ENCODE results near the gene OPCML. TPM values are rescaled to one million over a fixed set of nuclear protein-coding genes. Genes with fewer than 3 reads are reported as not detected.

Gene OPCML
- total and polyA plus RNA-seq, 2 of the 13 experiments (the other 11 are each of a cell fraction or from before 2014, with no cell fraction given) = not detected

DNA sequence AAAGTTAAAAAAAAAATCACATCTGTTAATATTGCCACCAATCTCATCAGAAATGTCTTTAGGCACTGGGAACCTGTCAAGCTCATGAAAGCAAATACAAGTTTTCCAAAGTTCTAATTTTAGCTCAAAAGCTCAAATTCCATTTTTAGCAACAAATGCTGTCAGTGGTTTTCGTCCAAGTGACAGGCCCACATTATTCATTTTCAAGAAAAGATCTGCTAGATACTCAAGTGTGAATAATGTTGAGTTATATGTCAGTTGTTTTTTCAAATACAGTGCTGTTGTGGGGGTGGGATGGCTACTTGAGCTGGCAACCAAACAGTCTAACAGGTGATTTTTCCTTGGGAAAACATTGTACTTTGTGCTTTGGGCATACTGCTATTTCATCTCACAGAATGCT lies 1072.6 kb downstream of the OPCML start:
- CTCF ChIA-PET (ENCODE audit: low intra/inter-chr PET ratio, low total read pairs) = no interaction called here
- no TSS peak for BruUV-seq (replicated peaks)
- intact Hi-C loops (cut with micrococcal nuclease; ENCODE audit: unreplicated experiment) = no loop called here

DNA sequence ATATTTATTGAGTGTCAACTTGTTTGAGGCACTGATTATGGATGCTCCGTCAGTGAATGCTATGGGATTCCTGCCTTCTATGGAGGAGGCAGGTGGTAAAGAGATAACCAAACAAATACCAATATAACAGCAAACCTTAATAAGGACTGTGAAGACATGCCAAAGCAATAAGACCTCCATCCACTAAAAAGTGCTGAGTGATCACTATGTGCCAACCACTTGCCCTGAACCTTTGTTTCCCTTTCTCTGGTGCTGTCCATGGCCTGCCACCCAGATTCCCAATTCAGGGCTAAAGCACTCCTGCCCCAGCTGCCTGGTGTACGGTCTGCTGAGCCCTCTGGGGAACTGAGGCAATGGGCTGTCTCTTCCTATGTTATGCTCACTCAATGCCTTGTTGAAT lies 1074.9 kb downstream of the OPCML start:
- Histone ChIP-seq H3K27ac (ENCODE audit: extremely low read length, insufficient read depth, low read length) (no peak overlapping the region), H3K4me1 (ENCODE audit: insufficient read depth, low read length) (no peaks in the 10 kb centered on the region), H3K36me3 (replicated peaks in 1 of 2; ENCODE audit: control insufficient read depth in 1 of 2, insufficient read depth in 2 of 2, low read length in 2 of 2) (no peaks in the 10 kb centered on the region), H3K27me3 (ENCODE audit: control insufficient read depth in 1 of 2, insufficient read depth in 2 of 2, low read length in 2 of 2) (no peaks in the 10 kb centered on the region), H2AFZ (ENCODE audit: low read length) (no peak overlapping the region), H4K20me1 (ENCODE audit: insufficient read depth, low read length) (no peaks in the 10 kb centered on the region), H3K4me3 (replicated peaks in 1 of 3; ENCODE audit: insufficient read depth in 1 of 3, low read depth in 2 of 3, low read length in 3 of 3) (no peak overlapping the region), H3K9me3 (ENCODE audit: low read length) (peaks cover 68% of the 10 kb centered on the region), H3K79me2 (ENCODE audit: insufficient read depth, low read length) (no peaks in the 10 kb centered on the region), H3K4me2 (ENCODE audit: low read depth, low read length) (no peak overlapping the region), H3K9ac (ENCODE audit: insufficient read depth, low read depth, low read length) (no peak overlapping the region)
- DNase-seq (ENCODE audit: low spot score) (no peak), ATAC-seq (no peak), FAIRE-seq (no peak)
- no TSS peak for BruUV-seq (replicated peaks)
- in situ Hi-C loops (cut with HindIII; ENCODE audit: extremely low pct_ligation_motif_present, low pct_unique_long_range_greater_than_20kb) = no loop called here
- CTCF ChIA-PET (ENCODE audit: low intra/inter-chr PET ratio, low total read pairs) = no interaction called here
- 0 out of 2 replicates have a peak, but pooled peaks have one; percentile 33 for TF ChIP-seq MAFF (IDR thresholded peaks at IDR 0.05; ENCODE audit: low read depth, low read length)
- no peak for TF ChIP-seq ARID2 (CRISPR knock-in tag; IDR thresholded peaks at IDR 0.05; ENCODE audit: borderline replicate concordance)
- TF ChIP-seq MAFK (conservative IDR thresholded peaks at IDR 0.05 in 1 of 2, IDR thresholded peaks at IDR 0.05 in 1 of 2; ENCODE audit: low read length in 2 of 2) = peak; percentile 53 to 58
- 0% methylated on average over 2 of the region's 2 CpGs for WGBS (ENCODE audit: low lambda C conversion rate)
- intact Hi-C loops (cut with micrococcal nuclease; ENCODE audit: unreplicated experiment) = no loop called here
- POLR2A ChIA-PET = no interaction called here

More for the DNA sequence above, 1072.6 kb downstream of the OPCML start:
- no peaks in the 10 kb centered on the region for H3K4me1 ChIP-seq (ENCODE audit: insufficient read depth, low read length)
- no peak for TF ChIP-seq KLF6 (CRISPR knock-in tag; IDR thresholded peaks at IDR 0.05)
- TF ChIP-seq, protein P1, sequence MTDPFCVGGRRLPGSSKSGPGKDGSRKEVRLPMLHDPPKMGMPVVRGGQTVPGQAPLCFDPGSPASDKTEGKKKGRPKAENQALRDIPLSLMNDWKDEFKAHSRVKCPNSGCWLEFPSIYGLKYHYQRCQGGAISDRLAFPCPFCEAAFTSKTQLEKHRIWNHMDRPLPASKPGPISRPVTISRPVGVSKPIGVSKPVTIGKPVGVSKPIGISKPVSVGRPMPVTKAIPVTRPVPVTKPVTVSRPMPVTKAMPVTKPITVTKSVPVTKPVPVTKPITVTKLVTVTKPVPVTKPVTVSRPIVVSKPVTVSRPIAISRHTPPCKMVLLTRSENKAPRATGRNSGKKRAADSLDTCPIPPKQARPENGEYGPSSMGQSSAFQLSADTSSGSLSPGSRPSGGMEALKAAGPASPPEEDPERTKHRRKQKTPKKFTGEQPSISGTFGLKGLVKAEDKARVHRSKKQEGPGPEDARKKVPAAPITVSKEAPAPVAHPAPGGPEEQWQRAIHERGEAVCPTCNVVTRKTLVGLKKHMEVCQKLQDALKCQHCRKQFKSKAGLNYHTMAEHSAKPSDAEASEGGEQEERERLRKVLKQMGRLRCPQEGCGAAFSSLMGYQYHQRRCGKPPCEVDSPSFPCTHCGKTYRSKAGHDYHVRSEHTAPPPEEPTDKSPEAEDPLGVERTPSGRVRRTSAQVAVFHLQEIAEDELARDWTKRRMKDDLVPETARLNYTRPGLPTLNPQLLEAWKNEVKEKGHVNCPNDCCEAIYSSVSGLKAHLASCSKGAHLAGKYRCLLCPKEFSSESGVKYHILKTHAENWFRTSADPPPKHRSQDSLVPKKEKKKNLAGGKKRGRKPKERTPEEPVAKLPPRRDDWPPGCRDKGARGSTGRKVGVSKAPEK (CRISPR knock-in tag; IDR thresholded peaks at IDR 0.05; ENCODE audit: borderline replicate concordance) = no peak
- ATAC-seq (no peak), FAIRE-seq (no peak), DNase-seq (ENCODE audit: low spot score) (no peak)
- H3K9me3 ChIP-seq (ENCODE audit: low read length) = peaks cover 82% of the 10 kb centered on the region
- POLR2A ChIA-PET = no interaction called here
- no peaks in the 10 kb centered on the region for H4K20me1 ChIP-seq (ENCODE audit: insufficient read depth, low read length)
- H3K4me2 ChIP-seq (ENCODE audit: low read depth, low read length) = no peak overlapping the region
- no peaks in the 10 kb centered on the region for H3K36me3 ChIP-seq (replicated peaks in 1 of 2; ENCODE audit: control insufficient read depth in 1 of 2, insufficient read depth in 2 of 2, low read length in 2 of 2)
- H3K27me3 ChIP-seq (ENCODE audit: control insufficient read depth in 1 of 2, insufficient read depth in 2 of 2, low read length in 2 of 2) = no peaks in the 10 kb centered on the region
- 5% methylated on average over 1 of the region's 1 CpG for WGBS (ENCODE audit: low lambda C conversion rate)
- no peak overlapping the region for H3K27ac ChIP-seq (ENCODE audit: extremely low read length, insufficient read depth, low read length)
- no peak overlapping the region for H3K9ac ChIP-seq (ENCODE audit: insufficient read depth, low read depth, low read length)
- H3K4me3 ChIP-seq (replicated peaks in 1 of 3; ENCODE audit: insufficient read depth in 1 of 3, low read depth in 2 of 3, low read length in 3 of 3) = no peak overlapping the region
- in situ Hi-C loops (cut with HindIII; ENCODE audit: extremely low pct_ligation_motif_present, low pct_unique_long_range_greater_than_20kb) = no loop called here
- H2AFZ ChIP-seq (ENCODE audit: low read length) = no peak overlapping the region
- no peaks in the 10 kb centered on the region for H3K79me2 ChIP-seq (ENCODE audit: insufficient read depth, low read length)

All from HepG2 (cell line).